ENCODE data around the gene DYNC1I1. TPM values are rescaled to one million over a fixed set of nuclear protein-coding genes. Genes with fewer than 3 reads are reported as not detected.
A peak's percentile ranks its signal among the peaks of the same experiment; 100 is the strongest.

The DYNC1I1 gene
- total and polyA plus RNA-seq, 5 experiments from 2014 or later: not detected

DNA sequence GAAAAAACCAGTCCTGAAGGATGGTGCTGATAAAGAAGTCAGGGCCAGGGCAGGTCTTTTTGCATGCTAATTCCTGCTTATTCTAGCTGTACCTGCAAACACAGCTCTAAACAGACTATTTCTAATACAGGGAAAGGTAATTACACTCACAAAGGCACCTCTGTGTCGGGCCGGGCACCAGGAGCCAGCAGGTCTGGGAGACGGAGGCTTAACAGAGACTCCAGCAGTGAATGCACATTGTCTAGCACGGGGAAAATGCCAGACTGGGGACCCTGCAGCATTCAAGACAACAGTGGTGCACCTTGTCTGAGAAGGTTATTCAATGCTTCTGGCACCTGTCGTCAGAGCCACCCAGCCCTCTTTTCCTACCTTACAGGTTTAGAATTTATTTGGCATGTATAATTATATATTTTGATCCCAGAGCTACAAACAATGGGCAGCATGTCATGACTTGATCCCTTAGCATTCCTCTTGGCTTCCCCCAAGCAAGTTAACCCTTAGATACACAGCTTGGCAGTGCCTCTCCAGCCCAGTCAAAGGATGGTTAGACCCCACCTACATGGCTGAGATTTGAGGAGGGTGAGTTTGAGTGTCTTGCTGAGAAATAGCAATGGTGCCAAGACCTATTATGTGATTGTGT, 364.4 kb downstream of the DYNC1I1 start:
- ATAC-seq (no peak), DNase-seq (no peak)
- H3K4me1 Mint-ChIP-seq: no peaks in the 10 kb centered on the region
- H3K27ac Mint-ChIP-seq: peak overlapping the region in 1 of 10 donors; percentile 24
- H3K36me3 Mint-ChIP-seq: peaks cover 3 to 39% (median 14%) of the 10 kb centered on the region in 3 donors
- POLR2A ChIA-PET: no interaction called here
- no peaks in the 10 kb centered on the region for H3K9me3 Mint-ChIP-seq
- no peaks in the 10 kb centered on the region for H3K27me3 Mint-ChIP-seq
- no peak overlapping the region for H3K4me3 Mint-ChIP-seq

DNA sequence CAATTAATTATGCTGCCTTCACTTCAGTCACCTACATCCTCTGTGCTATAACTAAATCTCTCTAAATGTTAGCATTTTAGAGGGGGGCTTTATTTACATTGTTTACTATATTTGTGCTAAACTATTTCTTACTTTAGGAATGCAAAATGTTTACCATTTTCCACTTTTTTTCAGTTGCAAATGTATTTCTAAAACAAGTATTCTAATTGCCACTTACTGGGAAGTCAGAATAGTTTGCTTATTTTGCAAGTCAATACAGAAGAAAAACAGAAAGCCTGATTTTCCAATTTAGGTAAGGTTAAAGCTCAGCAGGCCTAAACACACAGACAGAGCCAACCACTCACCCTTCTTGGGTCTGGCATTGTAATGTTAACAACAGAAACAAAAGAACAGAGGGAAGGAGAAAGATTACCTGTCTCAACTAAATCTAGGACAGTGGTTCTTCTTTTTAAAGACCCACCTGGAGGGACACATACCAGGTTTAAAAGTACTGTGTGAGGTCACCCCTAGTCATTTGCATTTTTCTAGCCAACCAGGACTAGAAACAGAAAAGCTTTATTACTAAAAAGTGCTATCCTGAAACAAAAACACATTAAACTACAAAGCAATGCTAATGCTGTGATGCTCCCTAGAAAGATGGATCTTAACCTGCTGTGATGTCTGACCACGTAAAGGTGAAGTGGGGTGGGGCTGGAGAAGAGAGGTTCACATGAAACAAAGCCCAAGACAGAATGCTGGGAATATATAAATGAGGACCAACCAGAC, 371.3 kb downstream of the DYNC1I1 start:
- Mint-ChIP-seq H3K36me3 (peaks cover 21 to 46% (median 42%) of the 10 kb centered on the region in 3 donors), H3K27ac (peak overlapping the region in 1 of 10 donors; percentile 13), H3K4me1 (no peaks in the 10 kb centered on the region), H3K4me3 (no peak overlapping the region), H3K27me3 (no peaks in the 10 kb centered on the region), H3K9me3 (no peaks in the 10 kb centered on the region)
- POLR2A ChIA-PET: no interaction called here
- no peak for DNase-seq
- no peak for ATAC-seq

DNA sequence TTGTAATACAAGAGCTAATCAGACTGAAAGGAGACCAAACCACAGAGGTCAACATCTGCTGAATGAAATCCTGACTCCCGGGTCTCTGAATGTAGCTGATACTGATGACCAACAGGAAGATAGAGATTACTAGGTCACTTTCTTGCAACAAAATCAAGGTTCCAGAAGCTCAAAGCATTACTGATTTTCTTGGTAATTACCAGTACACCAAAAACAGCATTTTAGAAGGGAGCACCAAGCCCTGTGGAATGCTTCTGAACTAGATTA, 371.8 kb downstream of the DYNC1I1 start:
- no peak for ATAC-seq
- DNase-seq: no peak
- POLR2A ChIA-PET: no interaction called here
- Mint-ChIP-seq H3K27ac (peak overlapping the region in 1 of 10 donors; percentile 13), H3K27me3 (no peaks in the 10 kb centered on the region), H3K36me3 (peaks cover 21 to 48% (median 45%) of the 10 kb centered on the region in 3 donors), H3K4me3 (no peak overlapping the region), H3K4me1 (no peaks in the 10 kb centered on the region), H3K9me3 (no peaks in the 10 kb centered on the region)

Other genes starting within 250 kb of the DYNC1I1 start
- 1 to 10 TPM; 1.7 to 2.2 TPM for gene PDK4, start 176.0 kb upstream of the DYNC1I1 start, total RNA-seq
- gene PDK4, start 176.0 kb upstream of the DYNC1I1 start, polyA plus RNA-seq: not detected

All from naive thymus-derived CD8-positive, alpha-beta T cell (primary cell).